HG03139 (cell line): Measurements from ENCODE around the gene SERINC2.
A peak's percentile ranks its signal among the peaks of the same experiment; 100 is the strongest.

Source experiments
- ATAC-seq: cut with Tn5 transposase; IDR thresholded peaks from one replicate; pipeline ENCODE4 v1.9.1; 2021; ENCODE audit not compliant: unreplicated experiment

The SERINC2 gene

GRCh38 chr1:31412205-31412604, 808 bp upstream of the SERINC2 start:
- no peak for ATAC-seq

- ATAC-seq, result no peak
Observed at GRCh38 chr1:31413405-31414001, 490 bp downstream of the SERINC2 start.

GRCh38 chr1:31414980-31415370, 2.0 kb downstream of the SERINC2 start:
- no peak for ATAC-seq

- ATAC-seq, result no peak
Observed at GRCh38 chr1:31415658-31416057, 2.6 kb downstream of the SERINC2 start.

GRCh38 chr1:31416101-31416736, 3.2 kb downstream of the SERINC2 start:
- no peak for ATAC-seq

- ATAC-seq, result no peak
Observed at GRCh38 chr1:31417148-31417547, 4.1 kb downstream of the SERINC2 start.

- no peak for ATAC-seq
Observed at GRCh38 chr1:31418626-31419323, 5.8 kb downstream of the SERINC2 start.

- ATAC-seq, result no peak
Observed at GRCh38 chr1:31420716-31421115, 7.7 kb downstream of the SERINC2 start.

- ATAC-seq, result no peak
Observed at GRCh38 chr1:31421371-31422040, 8.5 kb downstream of the SERINC2 start.

- ATAC-seq, result no peak
Observed at GRCh38 chr1:31422505-31423319, 9.7 kb downstream of the SERINC2 start.

GRCh38 chr1:31423418-31423947, 10.5 kb downstream of the SERINC2 start:
- ATAC-seq, result peak; percentile 80

GRCh38 chr1:31424568-31424967, 11.6 kb downstream of the SERINC2 start:
- ATAC-seq, result no peak

- ATAC-seq, result no peak
Observed at GRCh38 chr1:31425301-31426081, 12.5 kb downstream of the SERINC2 start.

- no peak for ATAC-seq
Observed at GRCh38 chr1:31426249-31426922, 13.4 kb downstream of the SERINC2 start.

GRCh38 chr1:31427322-31427721, 14.3 kb downstream of the SERINC2 start:
- no peak for ATAC-seq

- no peak for ATAC-seq
Observed at GRCh38 chr1:31428436-31429221, 15.6 kb downstream of the SERINC2 start.

- no peak for ATAC-seq
Observed at GRCh38 chr1:31429583-31429982, 16.6 kb downstream of the SERINC2 start.
